Common myeloid progenitor, CD34-positive (primary cell): ENCODE measurements around the gene ILK.

Experiments used
- CTCF ChIA-PET: fragments of 350-600 bp; sonication (Branson Sonifier 250); formaldehyde crosslinking; loops from one replicate; lab custom pipeline; 2021; ENCODE audit warnings: antibody characterized with exemption; lab: Charles Lee
- POLR2A ChIA-PET: fragments of 350-600 bp; sonication (Branson Sonifier 250); formaldehyde crosslinking; loops from one replicate; lab custom pipeline; 2021; ENCODE audit warnings: antibody characterized with exemption; lab: Charles Lee
- DNase-seq, 3 donors: peaks; one replicate each; pipeline versions ENCODE4 v3.0.0 to v3.0.0-alpha.2; 2013
- H3K27ac ChIP-seq, 2 experiments: 1 replicate in 1 of 2; 2 replicates in 1 of 2; pipeline ENCODE4 v1.7.0; 2013; ENCODE audit warnings: inconsistent platforms in 2 of 2, low read length in 2 of 2, mild to moderate bottlenecking in 2 of 2, low read depth in 1 of 2, moderate library complexity in 1 of 2; ENCODE audit not compliant: severe bottlenecking in 2 of 2, insufficient read depth in 1 of 2, poor library complexity in 1 of 2
- H3K27me3 ChIP-seq, 5 experiments: replicated peaks in 2 of 5; 1 replicate in 3 of 5; 2 replicates in 2 of 5; pipeline versions ENCODE4 v1.6.1 to v1.7.0; 2013; ENCODE audit warnings: low read length in 4 of 5, mild to moderate bottlenecking in 2 of 5, moderate library complexity in 2 of 5, inconsistent platforms in 1 of 5; ENCODE audit not compliant: insufficient read depth in 5 of 5, control insufficient read depth in 4 of 5
- H3K36me3 ChIP-seq, 4 experiments: 1 replicate in 2 of 4; 2 replicates in 2 of 4; pipeline versions ENCODE4 v1.6.1 to v1.7.0; 2013; ENCODE audit warnings: low read length in 3 of 4, control low read depth in 1 of 4, mild to moderate bottlenecking in 1 of 4; ENCODE audit not compliant: control insufficient read depth in 4 of 4, insufficient read depth in 4 of 4
- H3K4me1 ChIP-seq, 4 experiments: 1 replicate in 3 of 4; 2 replicates in 1 of 4; pipeline versions ENCODE4 v1.6.1 to v1.7.1; 2013; ENCODE audit warnings: low read length in 3 of 4, mild to moderate bottlenecking in 3 of 4, control low read depth in 1 of 4, inconsistent platforms in 1 of 4, moderate library complexity in 1 of 4; ENCODE audit not compliant: control insufficient read depth in 4 of 4, insufficient read depth in 4 of 4; ENCODE audit errors: control extremely low read depth in 1 of 4
- H3K4me3 ChIP-seq, 7 experiments: 1 replicate in 4 of 7; 2 replicates in 3 of 7; pipeline versions ENCODE4 v1.5.1 to v1.7.0; 2013; ENCODE audit warnings: mild to moderate bottlenecking in 7 of 7, low read length in 6 of 7, moderate library complexity in 6 of 7, inconsistent platforms in 2 of 7, low read depth in 2 of 7, control low read depth in 1 of 7; ENCODE audit not compliant: insufficient read depth in 4 of 7, control insufficient read depth in 1 of 7; ENCODE audit errors: extremely low read depth in 1 of 7
- H3K9me3 ChIP-seq, 5 experiments: 1 replicate in 4 of 5; 2 replicates in 1 of 5; pipeline versions ENCODE4 v1.6.1 to v1.7.1; 2013; ENCODE audit warnings: low read length in 4 of 5, mild to moderate bottlenecking in 2 of 5, inconsistent platforms in 1 of 5, low read depth in 1 of 5, moderate library complexity in 1 of 5; ENCODE audit not compliant: control insufficient read depth in 4 of 5, insufficient read depth in 2 of 5; ENCODE audit errors: control extremely low read depth in 1 of 5
- WGBS: methylation state at CpG from one replicate; pipeline ENCODE4 v1.1.5; 2013; ENCODE audit not compliant: insufficient coverage; 5-methylcytosine and 5-hydroxymethylcytosine counted together

ILK gene

DNA sequence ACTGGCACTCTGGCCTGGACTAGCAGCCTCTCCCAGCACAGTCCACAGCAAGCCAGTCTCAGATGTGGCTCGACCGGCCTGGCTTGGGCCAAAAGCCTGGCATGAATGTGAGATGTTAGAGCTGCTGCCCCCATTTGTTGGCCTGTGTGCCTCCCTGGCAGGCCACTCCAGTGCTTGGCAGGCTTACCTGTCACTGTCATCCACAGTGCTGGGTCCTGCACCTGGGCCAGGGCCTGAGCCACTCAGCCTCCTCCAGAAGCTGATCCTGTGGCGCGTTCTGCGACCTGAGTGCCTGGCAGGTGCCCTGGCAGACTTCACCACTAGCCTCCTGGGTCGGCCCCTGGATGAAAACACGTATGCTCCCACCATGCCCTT lies 36.2 kb upstream of the ILK start:
- H3K4me1 ChIP-seq, result peaks cover 0 to 17% (median 8%) of the 10 kb centered on the region in 4 experiments
- ChIA-PET CTCF (no interaction called here), POLR2A (no interaction called here)
- no peaks in the 10 kb centered on the region for H3K9me3 ChIP-seq
- no peak overlapping the region for H3K4me3 ChIP-seq
- H3K36me3 ChIP-seq, result peaks cover 0 to 13% (median 2%) of the 10 kb centered on the region in 4 experiments
- WGBS, result 97% methylated on average over 5 of the region's 7 CpGs
- no peak for DNase-seq
- peaks cover 0 to 8% (median 0%) of the 10 kb centered on the region in 5 experiments for H3K27me3 ChIP-seq
- no peak overlapping the region for H3K27ac ChIP-seq

DNA sequence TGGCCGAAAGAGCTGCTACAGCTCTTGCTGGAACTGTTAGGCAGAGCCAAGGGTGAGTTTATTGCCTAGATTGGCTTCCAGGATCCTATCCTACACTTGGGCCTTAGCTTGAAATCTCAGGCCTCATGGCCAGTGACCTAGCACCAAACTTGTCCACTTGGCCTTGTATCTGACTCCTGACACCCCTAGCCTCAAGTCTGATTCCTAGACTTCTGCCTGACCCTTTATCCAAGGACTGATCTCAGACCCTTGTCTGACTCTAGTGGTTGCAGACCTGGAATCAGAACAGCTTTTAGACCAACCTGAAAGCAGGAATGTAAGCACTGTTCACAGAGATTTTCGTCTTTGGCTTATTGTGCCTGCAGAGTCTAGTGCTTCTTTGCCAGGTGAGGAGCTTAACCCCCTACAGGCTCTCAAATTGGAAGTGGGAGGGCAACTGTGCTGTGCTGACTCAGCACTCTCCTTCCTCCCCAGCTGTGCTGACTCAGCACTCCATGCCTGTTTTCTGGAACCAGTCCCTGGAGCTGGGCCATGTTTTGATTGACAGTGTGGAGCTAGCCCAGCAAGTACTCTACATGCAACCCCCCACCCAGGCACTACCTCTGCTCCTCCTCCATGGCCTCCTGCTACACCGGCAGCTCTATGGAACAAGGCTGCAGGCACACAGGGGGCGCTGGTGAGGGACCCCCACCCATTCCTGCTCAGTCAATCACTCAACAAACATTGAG lies 35.2 kb upstream of the ILK start:
- ChIA-PET POLR2A (no interaction called here), CTCF (interaction anchor here (1.0 to 1.1 kb wide), 3 partner anchors 37 to 115 kb away, joined by 3 to 4 read pairs (median 4); partner anchors contain the start of gene MRPL17)
- Histone ChIP-seq H3K9me3 (no peaks in the 10 kb centered on the region), H3K4me3 (no peak overlapping the region), H3K4me1 (peaks cover 0 to 17% (median 8%) of the 10 kb centered on the region in 4 experiments), H3K36me3 (peaks cover 0 to 13% (median 2%) of the 10 kb centered on the region in 4 experiments), H3K27me3 (peaks cover 0 to 8% (median 0%) of the 10 kb centered on the region in 5 experiments), H3K27ac (peak overlapping the region in 1 of 2 experiments; percentile 15)
- WGBS, result 74% methylated on average over 3 of the region's 4 CpGs
- peak; percentile 48 to 83 (median 80) for DNase-seq

DNA sequence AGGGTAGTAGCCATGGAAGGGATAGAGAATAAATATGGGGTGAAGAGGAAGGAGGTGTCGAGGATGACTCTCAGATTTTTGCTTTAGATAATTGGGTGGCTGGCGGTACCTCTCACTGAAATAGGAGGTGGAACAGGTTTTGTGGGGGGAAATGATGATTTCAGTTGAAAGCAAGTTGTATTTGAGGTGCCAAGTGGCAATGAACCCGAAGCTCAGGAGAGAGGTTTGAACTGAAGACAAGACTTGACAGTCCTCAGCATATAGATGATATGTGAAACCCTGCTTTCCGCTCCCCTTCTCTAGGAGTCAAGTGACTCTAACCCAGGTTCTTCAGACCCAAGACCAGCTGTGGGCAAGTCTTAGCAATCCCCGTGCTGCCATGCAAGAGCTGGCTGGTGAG lies 33.9 kb upstream of the ILK start:
- ChIA-PET CTCF (interaction anchor here (1.3 kb wide), 1 partner anchor 27 kb away, joined by 4 read pairs; no protein-coding TSS in a partner anchor), POLR2A (no interaction called here)
- no peak overlapping the region for H3K4me3 ChIP-seq
- peaks cover 0 to 13% (median 0%) of the 10 kb centered on the region in 4 experiments for H3K36me3 ChIP-seq
- no peak overlapping the region for H3K27ac ChIP-seq
- WGBS, result 79% methylated on average over 4 of the region's 5 CpGs
- H3K27me3 ChIP-seq, result peaks cover 0 to 8% (median 0%) of the 10 kb centered on the region in 5 experiments
- no peak for DNase-seq
- no peaks in the 10 kb centered on the region for H3K9me3 ChIP-seq
- peaks cover 0 to 17% (median 8%) of the 10 kb centered on the region in 4 experiments for H3K4me1 ChIP-seq

DNA sequence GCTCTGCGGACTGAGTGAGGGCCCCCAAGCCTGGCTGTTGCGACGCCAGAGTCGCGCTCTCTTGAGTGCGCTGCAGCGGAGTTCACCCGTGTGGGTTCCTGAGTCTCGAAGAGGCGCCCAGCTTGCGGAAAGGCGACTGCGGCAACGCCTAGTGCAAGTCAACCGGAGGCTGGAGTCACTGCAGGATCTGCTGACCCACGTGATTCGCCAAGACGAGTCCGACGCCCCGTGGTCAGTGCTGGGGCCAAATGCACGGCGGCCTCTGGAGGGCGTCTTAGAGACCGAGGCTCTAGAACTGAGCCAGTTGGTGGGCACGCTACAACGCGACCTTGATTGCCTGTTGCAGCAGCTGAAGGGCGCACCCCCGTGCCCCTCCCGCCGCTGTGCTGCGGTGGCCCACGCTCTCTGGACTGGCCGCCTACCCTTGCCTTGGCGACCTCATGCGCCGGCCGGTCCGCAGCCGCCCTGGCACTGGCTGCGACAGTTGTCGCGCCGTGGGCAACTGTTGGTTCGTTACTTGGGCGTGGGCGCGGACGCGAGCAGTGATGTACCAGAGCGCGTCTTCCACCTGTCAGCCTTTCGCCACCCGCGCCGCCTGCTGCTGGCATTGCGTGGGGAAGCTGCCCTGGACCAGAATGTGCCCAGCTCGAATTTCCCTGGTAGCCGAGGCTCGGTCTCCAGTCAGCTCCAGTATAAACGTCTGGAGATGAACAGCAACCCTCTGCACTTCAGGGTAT lies 32.7 kb upstream of the ILK start:
- Histone ChIP-seq H3K36me3 (peaks cover 0 to 13% (median 0%) of the 10 kb centered on the region in 4 experiments), H3K27ac (no peak overlapping the region), H3K27me3 (peaks cover 0 to 8% (median 0%) of the 10 kb centered on the region in 5 experiments), H3K4me1 (peaks cover 0 to 17% (median 8%) of the 10 kb centered on the region in 4 experiments), H3K9me3 (no peaks in the 10 kb centered on the region), H3K4me3 (peak overlapping the region in 1 of 7 experiments; percentile 20)
- no peak for DNase-seq
- WGBS, result 94% methylated on average over 62 of the region's 62 CpGs
- POLR2A ChIA-PET, result no interaction called here
- CTCF ChIA-PET, result no interaction called here

DNA sequence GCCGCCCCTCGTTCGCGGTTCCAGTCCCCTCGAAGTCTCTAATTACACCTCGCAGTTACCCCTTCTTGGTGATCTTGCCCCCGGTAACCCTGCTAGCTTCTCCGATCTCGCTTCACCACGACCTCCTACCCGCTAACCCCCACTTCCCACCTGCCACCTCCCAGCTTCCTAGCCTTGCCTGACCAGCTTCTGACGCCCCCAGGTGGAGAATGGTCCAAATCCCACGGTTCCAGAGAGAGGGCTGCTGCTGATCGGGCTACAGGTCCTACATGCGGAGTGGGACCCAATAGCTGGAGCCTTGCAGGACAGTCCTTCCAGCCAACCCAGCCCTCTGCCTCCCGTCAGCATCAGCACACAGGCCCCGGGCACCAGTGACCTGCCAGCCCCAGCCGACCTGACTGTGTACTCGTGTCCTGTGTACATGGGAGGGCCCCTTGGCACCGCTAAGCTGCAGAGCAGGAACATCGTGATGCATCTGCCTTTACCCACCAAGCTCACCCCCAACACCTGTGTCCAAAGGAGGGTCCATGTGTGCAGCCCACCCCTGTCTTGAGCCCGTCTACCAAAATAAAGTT lies 32.1 kb upstream of the ILK start:
- peaks cover 0 to 17% (median 8%) of the 10 kb centered on the region in 4 experiments for H3K4me1 ChIP-seq
- peaks cover 0 to 8% (median 0%) of the 10 kb centered on the region in 5 experiments for H3K27me3 ChIP-seq
- CTCF ChIA-PET, result no interaction called here
- no peak for DNase-seq
- H3K9me3 ChIP-seq, result no peaks in the 10 kb centered on the region
- H3K27ac ChIP-seq, result no peak overlapping the region
- POLR2A ChIA-PET, result no interaction called here
- peaks cover 0 to 13% (median 0%) of the 10 kb centered on the region in 4 experiments for H3K36me3 ChIP-seq
- WGBS, result 89% methylated on average over 19 of the region's 22 CpGs
- peak overlapping the region in 1 of 7 experiments; percentile 30 for H3K4me3 ChIP-seq

DNA sequence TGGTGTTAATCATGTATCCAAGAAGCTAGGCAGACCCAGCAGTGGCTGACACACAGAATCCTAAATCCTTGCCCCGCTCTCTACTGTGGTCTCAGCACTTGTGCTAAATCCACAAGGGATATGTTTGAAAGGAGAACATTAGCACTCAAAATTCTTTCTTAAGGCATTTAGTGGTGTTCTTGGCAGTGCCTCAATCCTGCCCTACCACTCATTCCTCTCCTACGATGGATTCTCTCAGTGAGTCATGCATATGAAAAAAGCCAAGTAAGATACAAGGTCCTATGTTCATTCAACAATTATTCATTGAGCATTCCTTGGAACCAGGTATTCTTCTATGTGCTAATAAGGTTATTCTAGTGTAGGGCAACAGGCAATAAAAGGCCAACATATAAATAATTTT lies 31.4 kb upstream of the ILK start:
- H3K4me1 ChIP-seq, result peaks cover 0 to 24% (median 12%) of the 10 kb centered on the region in 4 experiments
- ChIA-PET POLR2A (no interaction called here), CTCF (interaction anchor here (1.1 kb wide), 1 partner anchor 12 kb away, joined by 3 read pairs; no protein-coding TSS in a partner anchor)
- peaks cover 0 to 8% (median 0%) of the 10 kb centered on the region in 5 experiments for H3K27me3 ChIP-seq
- DNase-seq, result no peak
- H3K9me3 ChIP-seq, result no peaks in the 10 kb centered on the region
- 100% methylated on average over 1 of the region's 2 CpGs for WGBS
- no peak overlapping the region for H3K4me3 ChIP-seq
- H3K27ac ChIP-seq, result no peak overlapping the region
- peaks cover 0 to 10% (median 0%) of the 10 kb centered on the region in 4 experiments for H3K36me3 ChIP-seq
